ENCODE measurements around the gene TMEM181. TPM values are rescaled to one million over a fixed set of nuclear protein-coding genes. Genes with fewer than 3 reads are reported as not detected.
"Not testable (repeated sequence)": the region's sequence is repeated elsewhere in the genome, so short reads cannot be mapped to it uniquely, and the experiment has no call there.

Gene TMEM181
- polyA plus RNA-seq, 1 donor, result 38.5 TPM

GRCh38 chr6:158608221-158608620 lies 48.3 kb downstream of the TMEM181 start:
- WGBS (ENCODE audit: insufficient coverage, low lambda C conversion rate), result 100% methylated on average over 1 of the region's 12 CpGs
- peaks cover 60% of the 10 kb centered on the region for H3K36me3 ChIP-seq (ENCODE audit: control insufficient read depth, insufficient read depth, low read length)
- no peak overlapping the region for H3K27ac ChIP-seq (ENCODE audit: low read length)
- H3K9me3 ChIP-seq (ENCODE audit: control insufficient read depth, low read depth, low read length), result no peaks in the 10 kb centered on the region
- no peaks in the 10 kb centered on the region for H3K4me1 ChIP-seq (ENCODE audit: control insufficient read depth, insufficient read depth, low read length)
- no peaks in the 10 kb centered on the region for H3K27me3 ChIP-seq (ENCODE audit: control insufficient read depth, insufficient read depth, low read length)
- no peak overlapping the region for H3K4me3 ChIP-seq (ENCODE audit: low read length)
- no peak for DNase-seq

GRCh38 chr6:158609455-158610155 lies 49.7 kb downstream of the TMEM181 start:
- Histone ChIP-seq H3K27ac (ENCODE audit: low read length) (no peak overlapping the region), H3K4me1 (ENCODE audit: control insufficient read depth, insufficient read depth, low read length) (no peaks in the 10 kb centered on the region), H3K27me3 (ENCODE audit: control insufficient read depth, insufficient read depth, low read length) (no peaks in the 10 kb centered on the region), H3K9me3 (ENCODE audit: control insufficient read depth, low read depth, low read length) (no peaks in the 10 kb centered on the region), H3K36me3 (ENCODE audit: control insufficient read depth, insufficient read depth, low read length) (peaks cover 54% of the 10 kb centered on the region), H3K4me3 (ENCODE audit: low read length) (no peak overlapping the region)
- DNase-seq, result no peak
- WGBS (ENCODE audit: insufficient coverage, low lambda C conversion rate), result no CpG with 5 or more reads among the region's 13 CpGs

DNA sequence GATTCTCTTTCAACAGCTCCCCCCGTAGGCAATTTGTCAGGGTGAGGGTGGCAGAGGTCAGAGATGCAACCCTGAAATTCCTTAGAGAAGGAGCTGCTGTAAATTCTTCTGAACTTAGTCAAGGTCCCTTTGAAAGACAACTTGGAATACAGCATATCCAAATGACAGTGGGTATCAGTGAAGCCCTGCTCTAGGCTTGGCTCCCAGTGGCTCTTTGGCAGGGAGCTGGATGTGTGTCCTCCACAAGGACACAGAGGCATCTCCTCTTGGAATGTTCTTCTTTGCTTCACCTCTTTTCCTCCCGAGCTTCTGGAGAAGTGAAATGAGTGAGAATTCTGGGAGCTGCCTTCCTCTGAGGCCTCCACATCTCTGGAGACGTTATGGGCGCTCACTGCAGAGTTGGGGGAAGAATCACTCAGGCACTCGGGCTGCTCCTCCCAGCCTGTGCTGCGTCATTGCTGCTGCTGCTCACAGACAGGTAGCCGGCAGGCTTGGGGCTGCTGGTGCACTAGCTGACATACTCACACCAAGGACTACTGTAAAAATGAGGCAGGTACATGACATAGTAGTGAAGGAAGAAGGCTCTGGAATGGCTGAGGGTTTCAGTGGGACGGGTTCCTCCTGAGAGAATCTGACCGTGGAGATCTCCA lies 50.6 kb downstream of the TMEM181 start:
- Histone ChIP-seq H3K9me3 (ENCODE audit: control insufficient read depth, low read depth, low read length) (no peaks in the 10 kb centered on the region), H3K4me3 (ENCODE audit: low read length) (no peak overlapping the region), H3K27me3 (ENCODE audit: control insufficient read depth, insufficient read depth, low read length) (no peaks in the 10 kb centered on the region), H3K36me3 (ENCODE audit: control insufficient read depth, insufficient read depth, low read length) (peaks cover 53% of the 10 kb centered on the region), H3K4me1 (ENCODE audit: control insufficient read depth, insufficient read depth, low read length) (no peaks in the 10 kb centered on the region), H3K27ac (ENCODE audit: low read length) (no peak overlapping the region)
- WGBS (ENCODE audit: insufficient coverage, low lambda C conversion rate), result no CpG with 5 or more reads among the region's 9 CpGs
- DNase-seq, result no peak

DNA sequence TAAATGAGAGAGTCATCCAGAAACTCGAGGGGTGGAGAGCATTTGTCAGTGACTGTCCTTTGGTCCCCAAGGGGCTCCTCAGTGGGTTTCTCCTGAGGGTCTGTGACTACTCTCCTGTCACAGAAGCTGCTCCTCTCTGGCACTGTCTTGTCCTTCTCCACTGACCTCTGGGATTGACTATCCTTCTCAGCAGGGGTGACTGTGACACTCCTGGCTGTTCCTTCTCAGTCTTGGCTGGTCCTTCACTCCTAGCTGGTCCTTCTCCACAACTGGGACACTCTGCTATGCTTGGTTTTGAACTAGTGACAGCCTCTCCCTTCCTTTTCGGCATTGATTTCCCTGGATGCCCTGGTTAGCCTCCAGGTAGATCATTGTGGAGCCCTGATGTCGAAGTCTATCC lies 51.1 kb downstream of the TMEM181 start:
- no peaks in the 10 kb centered on the region for H3K9me3 ChIP-seq (ENCODE audit: control insufficient read depth, low read depth, low read length)

GRCh38 chr6:158611541-158612370 lies 51.9 kb downstream of the TMEM181 start:
- Histone ChIP-seq H3K9me3 (ENCODE audit: control insufficient read depth, low read depth, low read length) (no peaks in the 10 kb centered on the region), H3K36me3 (ENCODE audit: control insufficient read depth, insufficient read depth, low read length) (peaks cover 39% of the 10 kb centered on the region), H3K27ac (ENCODE audit: low read length) (no peak overlapping the region), H3K4me3 (ENCODE audit: low read length) (no peak overlapping the region), H3K27me3 (ENCODE audit: control insufficient read depth, insufficient read depth, low read length) (no peaks in the 10 kb centered on the region), H3K4me1 (ENCODE audit: control insufficient read depth, insufficient read depth, low read length) (no peaks in the 10 kb centered on the region)
- no CpG with 5 or more reads among the region's 14 CpGs for WGBS (ENCODE audit: insufficient coverage, low lambda C conversion rate)
- DNase-seq, result peak; percentile 12 to 13

More for the DNA sequence above, 51.1 kb downstream of the TMEM181 start:
- Histone ChIP-seq H3K4me1 (ENCODE audit: control insufficient read depth, insufficient read depth, low read length) (no peaks in the 10 kb centered on the region), H3K36me3 (ENCODE audit: control insufficient read depth, insufficient read depth, low read length) (peaks cover 47% of the 10 kb centered on the region), H3K27me3 (ENCODE audit: control insufficient read depth, insufficient read depth, low read length) (no peaks in the 10 kb centered on the region), H3K27ac (ENCODE audit: low read length) (no peak overlapping the region), H3K4me3 (ENCODE audit: low read length) (no peak overlapping the region)
- 70% methylated on average over 2 of the region's 3 CpGs for WGBS (ENCODE audit: insufficient coverage, low lambda C conversion rate)
- no peak for DNase-seq

DNA sequence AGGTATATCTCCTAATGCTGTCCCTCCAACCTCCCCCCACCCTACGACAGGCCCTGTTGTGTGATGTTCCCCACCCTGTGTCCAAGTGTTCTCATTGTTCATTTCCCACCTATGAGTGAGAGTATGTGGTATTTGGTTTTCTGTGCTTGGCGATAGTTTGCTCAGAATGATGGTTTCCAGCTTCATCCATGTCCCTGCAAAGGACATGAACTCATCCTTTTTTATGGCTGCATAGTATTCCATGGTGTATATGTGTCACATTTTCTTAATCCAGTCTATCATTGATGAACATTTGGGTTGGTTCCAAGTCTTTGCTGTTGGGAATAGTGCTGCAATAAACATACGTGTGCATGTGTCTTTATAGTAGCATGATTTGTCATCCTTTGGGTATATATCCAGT lies 54.7 kb downstream of the TMEM181 start:
- H3K4me1 ChIP-seq (ENCODE audit: control insufficient read depth, insufficient read depth, low read length); H3K4me3 ChIP-seq (ENCODE audit: low read length); DNase-seq; H3K9me3 ChIP-seq (ENCODE audit: control insufficient read depth, low read depth, low read length); H3K27me3 ChIP-seq (ENCODE audit: control insufficient read depth, insufficient read depth, low read length); H3K27ac ChIP-seq (ENCODE audit: low read length): not testable (repeated sequence)
- WGBS (ENCODE audit: insufficient coverage, low lambda C conversion rate), result no CpG with 5 or more reads among the region's 3 CpGs
- H3K36me3 ChIP-seq (ENCODE audit: control insufficient read depth, insufficient read depth, low read length), result peaks cover 19% of the 10 kb centered on the region

DNA sequence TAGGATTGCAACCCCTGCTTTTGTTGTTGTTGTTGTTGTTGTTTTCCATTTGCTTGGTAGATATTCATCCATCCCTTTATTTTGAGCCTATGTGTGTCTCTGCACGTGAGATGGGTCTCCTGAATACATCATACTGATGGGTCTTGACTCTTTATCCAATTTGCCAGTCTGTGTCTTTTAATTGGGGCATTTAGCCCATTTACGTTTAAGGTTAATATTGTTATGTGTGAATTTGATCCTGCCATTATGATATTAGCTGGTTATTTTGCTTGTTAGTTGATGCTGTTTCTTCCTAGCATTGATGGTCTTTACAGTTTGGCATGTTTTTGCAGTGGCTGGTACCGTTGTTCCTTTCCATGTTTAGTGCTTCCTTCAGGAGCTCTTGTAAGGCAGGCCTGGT lies 58.4 kb downstream of the TMEM181 start:
- H3K4me1 ChIP-seq (ENCODE audit: control insufficient read depth, insufficient read depth, low read length); DNase-seq; H3K4me3 ChIP-seq (ENCODE audit: low read length); H3K27me3 ChIP-seq (ENCODE audit: control insufficient read depth, insufficient read depth, low read length); H3K27ac ChIP-seq (ENCODE audit: low read length); H3K9me3 ChIP-seq (ENCODE audit: control insufficient read depth, low read depth, low read length): not testable (repeated sequence)
- peaks cover 32% of the 10 kb centered on the region for H3K36me3 ChIP-seq (ENCODE audit: control insufficient read depth, insufficient read depth, low read length)
- WGBS (ENCODE audit: insufficient coverage, low lambda C conversion rate), result no CpG with 5 or more reads among the region's 3 CpGs

- 100% methylated on average over 2 of the region's 17 CpGs for WGBS (ENCODE audit: insufficient coverage, low lambda C conversion rate)
Measured at GRCh38 chr6:158619922-158620801, 60.3 kb downstream of the TMEM181 start.

GRCh38 chr6:158620963-158621693 lies 61.2 kb downstream of the TMEM181 start:
- DNase-seq, result no peak
- no peaks in the 10 kb centered on the region for H3K27me3 ChIP-seq (ENCODE audit: control insufficient read depth, insufficient read depth, low read length)
- H3K27ac ChIP-seq (ENCODE audit: low read length), result no peak overlapping the region
- H3K36me3 ChIP-seq (ENCODE audit: control insufficient read depth, insufficient read depth, low read length), result peaks cover 52% of the 10 kb centered on the region
- H3K4me1 ChIP-seq (ENCODE audit: control insufficient read depth, insufficient read depth, low read length), result no peaks in the 10 kb centered on the region
- no peaks in the 10 kb centered on the region for H3K9me3 ChIP-seq (ENCODE audit: control insufficient read depth, low read depth, low read length)
- no peak overlapping the region for H3K4me3 ChIP-seq (ENCODE audit: low read length)
- WGBS (ENCODE audit: insufficient coverage, low lambda C conversion rate), result no CpG with 5 or more reads among the region's 13 CpGs

More at GRCh38 chr6:158619922-158620801, 60.3 kb downstream of the TMEM181 start:
- Histone ChIP-seq H3K4me3 (ENCODE audit: low read length) (no peak overlapping the region), H3K9me3 (ENCODE audit: control insufficient read depth, low read depth, low read length) (no peaks in the 10 kb centered on the region), H3K27ac (ENCODE audit: low read length) (no peak overlapping the region), H3K4me1 (ENCODE audit: control insufficient read depth, insufficient read depth, low read length) (no peaks in the 10 kb centered on the region), H3K36me3 (ENCODE audit: control insufficient read depth, insufficient read depth, low read length) (peaks cover 43% of the 10 kb centered on the region), H3K27me3 (ENCODE audit: control insufficient read depth, insufficient read depth, low read length) (no peaks in the 10 kb centered on the region)
- no peak for DNase-seq
